A549 (cell line): ENCODE measurements around the gene MEA1. TPM values are rescaled to one million over a fixed set of nuclear protein-coding genes. Genes with fewer than 3 reads are reported as not detected.

Experiments used
- ATAC-seq, 2 experiments: fragments of 200-7000 bp in 1 of 2; fragments of >200 bp in 1 of 2; cut with Nextera tagmentation in 1 of 2; cut with Tn5 transposase in 1 of 2; 3 replicates each; pipeline versions ENCODE4 v1.8.0 to v1.9.1; 2018 to 2020; ENCODE audit warnings: mild to moderate bottlenecking in 1 of 2, moderate library complexity in 1 of 2
- CTCF ChIA-PET: fragments of 300-600 bp; sonication (Branson Sonifier 250); formaldehyde crosslinking; extraction: SDS; loops from one replicate; lab custom pipeline; 2021; ENCODE audit warnings: antibody characterized with exemption, inconsistent platforms; lab: Yijun Ruan, JAX
- POLR2A ChIA-PET: fragments of 350-600 bp; formaldehyde crosslinking; extraction: SDS; loops from one replicate; lab custom pipeline; 2021; ENCODE audit warnings: antibody characterized with exemption, inconsistent platforms; lab: Yijun Ruan, JAX
- DNase-seq, 2 experiments: peaks; one replicate each; pipeline versions ENCODE4 v3.0.0 to v3.0.0-alpha.2; 2011 to 2016; ENCODE audit warnings: low read depth in 1 of 2, low spot score in 1 of 2
- FAIRE-seq: peaks from 2 replicates; lab custom pipeline; 2011; peaks lifted over from hg19 to GRCh38; lab: Jason Lieb, UNC
- H3K27ac ChIP-seq, 2 experiments: fragments of >200 bp; sonication (Bioruptor Twin); formaldehyde crosslinking; 3 replicates each; pipeline ENCODE4 v1.5.1; 2016 to 2017
- H3K4me1 ChIP-seq: fragments of >200 bp; sonication (Bioruptor Twin); formaldehyde crosslinking; 3 replicates; pipeline ENCODE4 v1.6.1; 2016
- H3K4me2 ChIP-seq: fragments of >200 bp; sonication (Bioruptor Twin); formaldehyde crosslinking; 3 replicates; pipeline ENCODE4 v1.6.1; 2016
- H3K4me3 ChIP-seq: fragments of >200 bp; sonication (Bioruptor Twin); formaldehyde crosslinking; 3 replicates; pipeline ENCODE4 v1.5.1; 2016
- H3K9me3 ChIP-seq: fragments of >200 bp; sonication (Bioruptor Twin); formaldehyde crosslinking; 3 replicates; pipeline ENCODE4 v1.6.1; 2016
- BCL3 ChIP-seq: fragments of >200 bp; sonication (Bioruptor Twin); formaldehyde crosslinking; IDR thresholded peaks from 3 replicates; pipeline ENCODE4 v1.6.1; 2016
- CBX2 ChIP-seq: fragments of 200-600 bp; sonication (generic); IDR thresholded peaks from 2 replicates; pipeline ENCODE4 v1.6.1; 2016; ENCODE audit warnings: low read depth, mild to moderate bottlenecking, borderline replicate concordance
- CHD2 ChIP-seq: fragments of 150-350 bp; IDR thresholded peaks from 2 replicates; pipeline ENCODE4 v1.6.1; 2014; ENCODE audit warnings: low read length; ENCODE audit not compliant: partially characterized antibody
- CTCF ChIP-seq: fragments of >200 bp; sonication (Bioruptor Twin); formaldehyde crosslinking; IDR thresholded peaks from 3 replicates; pipeline ENCODE4 v1.5.1; 2016
- EHMT2 ChIP-seq: fragments of 200-600 bp; sonication (generic); IDR thresholded peaks from 2 replicates; pipeline ENCODE4 v1.6.1; 2016; ENCODE audit warnings: antibody characterized with exemption, low read depth, mild to moderate bottlenecking, moderate library complexity
- ELK1 ChIP-seq: fragments of 150-350 bp; IDR thresholded peaks from 2 replicates; pipeline ENCODE4 v1.6.1; 2014; ENCODE audit warnings: low read depth, mild to moderate bottlenecking, low read length
- FOSL2 ChIP-seq, 2 experiments: fragments of 450-650 bp in 1 of 2; fragments of >200 bp in 1 of 2; sonication (Bioruptor Twin) in 1 of 2; formaldehyde crosslinking; IDR thresholded peaks; 2 replicates each; pipeline versions ENCODE4 v1.5.0 to v1.6.1; 2016 to 2020; ENCODE audit warnings: mild to moderate bottlenecking in 1 of 2, moderate library complexity in 1 of 2
- FOXS1 ChIP-seq: fragments of 250-450 bp; sonication (Bioruptor Pico); IDR thresholded peaks from 2 replicates; pipeline ENCODE4 v1.5.0; 2020; ENCODE audit warnings: mild to moderate bottlenecking, moderate library complexity
- GATA3 ChIP-seq: IDR thresholded peaks from 2 replicates; pipeline ENCODE4 v1.6.1; 2012; ENCODE audit warnings: borderline replicate concordance
- HES2 ChIP-seq: fragments of >200 bp; sonication (Bioruptor Twin); formaldehyde crosslinking; IDR thresholded peaks from 2 replicates; pipeline ENCODE4 v1.6.1; 2016
- HOXA7 ChIP-seq: fragments of 250-450 bp; sonication (Bioruptor Pico); IDR thresholded peaks from 2 replicates; pipeline ENCODE4 v1.5.0; 2020; ENCODE audit warnings: mild to moderate bottlenecking, moderate library complexity
- JUN ChIP-seq, 2 experiments: fragments of >200 bp; sonication (Bioruptor Twin); formaldehyde crosslinking; IDR thresholded peaks; 2 replicates in 1 of 2; 3 replicates in 1 of 2; pipeline ENCODE4 v1.6.1; 2016 to 2017
- KDM1A ChIP-seq: fragments of 200-600 bp; sonication (generic); IDR thresholded peaks from 2 replicates; pipeline ENCODE4 v1.6.1; 2016; ENCODE audit warnings: low read depth, mild to moderate bottlenecking
- NFE2L2 ChIP-seq: fragments of 150-350 bp; conservative IDR thresholded peaks from 2 replicates; pipeline ENCODE4 v1.6.1; 2014; ENCODE audit warnings: low read length
- NPAS2 ChIP-seq: fragments of 250-450 bp; sonication (Bioruptor Pico); IDR thresholded peaks from 2 replicates; pipeline ENCODE4 v1.8.0; 2022; ENCODE audit warnings: mild to moderate bottlenecking, moderate library complexity, borderline replicate concordance
- NR3C1 ChIP-seq: fragments of >200 bp; sonication (Bioruptor Twin); formaldehyde crosslinking; IDR thresholded peaks from 3 replicates; pipeline ENCODE4 v1.6.1; 2017
- PBX3 ChIP-seq: IDR thresholded peaks from 2 replicates; pipeline ENCODE4 v1.6.1; 2012
- RCOR1 ChIP-seq: fragments of 150-350 bp; IDR thresholded peaks from 2 replicates; pipeline ENCODE4 v1.6.1; 2014; ENCODE audit warnings: antibody characterized with exemption, low read length, low read depth
- RNF2 ChIP-seq: fragments of 200-600 bp; sonication (generic); IDR thresholded peaks from 2 replicates; pipeline ENCODE4 v1.6.1; 2016; ENCODE audit warnings: low read depth, mild to moderate bottlenecking, antibody characterized with exemption, moderate library complexity, borderline replicate concordance
- SREBF2 ChIP-seq: fragments of 450-650 bp; IDR thresholded peaks from 2 replicates; pipeline ENCODE4 v1.6.1; 2014; ENCODE audit warnings: mild to moderate bottlenecking, moderate library complexity
- TFCP2L1 ChIP-seq: fragments of 250-450 bp; sonication (Bioruptor Pico); IDR thresholded peaks from 2 replicates; pipeline ENCODE4 v1.5.0; 2021; ENCODE audit warnings: mild to moderate bottlenecking
- TP53 ChIP-seq: fragments of 250-450 bp; sonication (Bioruptor Pico); IDR thresholded peaks from 2 replicates; pipeline ENCODE4 v1.5.0; 2021; ENCODE audit warnings: mild to moderate bottlenecking, moderate library complexity
- ZC3H11A ChIP-seq: fragments of 450-650 bp; IDR thresholded peaks from 2 replicates; pipeline ENCODE4 v1.6.1; 2014; ENCODE audit warnings: antibody characterized with exemption, mild to moderate bottlenecking
- ZFP36 ChIP-seq: fragments of 450-650 bp; IDR thresholded peaks from 2 replicates; pipeline ENCODE4 v1.6.1; 2014; ENCODE audit warnings: borderline replicate concordance; ENCODE audit not compliant: partially characterized antibody
- WGBS: methylation state at CpG from one replicate; pipeline ENCODE4 v1.1.6; 2017; ENCODE audit errors: missing lambda C conversion rate; 5-methylcytosine and 5-hydroxymethylcytosine counted together
- polyA plus RNA-seq, 4 experiments: library from polyadenylated mRNA; depleted of rRNA in 3 of 4; stranded (reverse); fragments of >200 nt; fragmentation: RNase III in 1 of 4; extraction: RNeasy Plus Mini Kit Qiagen cat#74134 plus additional on column Dnase treatment in 1 of 4; gene quantifications; 2 replicates in 3 of 4; 3 replicates in 1 of 4; pipeline ENCODE4 v1.2.3, GENCODE V29; 2011 to 2017

MEA1 gene
- polyA plus RNA-seq, 2 of the 4 experiments (the other 2 are of a cell fraction): 58.6 to 94.3 TPM

- WGBS: 98% methylated on average over 5 of the region's 5 CpGs
- no peak overlapping the region for H3K27ac ChIP-seq
- ChIA-PET POLR2A (no interaction called here), CTCF (interaction anchor here (0.6 kb wide), 1 partner anchor 43 kb away, joined by 5 read pairs; no protein-coding TSS in a partner anchor)
- H3K9me3 ChIP-seq: no peaks in the 10 kb centered on the region
- no peak overlapping the region for H3K4me2 ChIP-seq
- H3K4me1 ChIP-seq: 0 out of 3 replicates have a peak, but pooled peaks cover 8% of the 10 kb centered on the region
- ATAC-seq (no peak), FAIRE-seq (no peak), DNase-seq (no peak)
- no peak for TF ChIP-seq FOSL2 (IDR thresholded peaks at IDR 0.05)
- no peak for TF ChIP-seq FOSL2 (CRISPR knock-in tag; IDR thresholded peaks at IDR 0.05)
- no peak for TF ChIP-seq HES2
- TF ChIP-seq PBX3: no peak
- no peak for TF ChIP-seq TP53 (CRISPR knock-in tag)
- no peak for TF ChIP-seq CHD2
- no peak for TF ChIP-seq NPAS2 (CRISPR knock-in tag)
- TF ChIP-seq ZFP36: no peak
- no peak for TF ChIP-seq ELK1
- TF ChIP-seq HOXA7 (CRISPR knock-in tag): no peak
- no peak for TF ChIP-seq ZC3H11A
- TF ChIP-seq KDM1A: no peak
- TF ChIP-seq CBX2: no peak
- TF ChIP-seq JUN (IDR thresholded peaks at IDR 0.05): no peak
- TF ChIP-seq RNF2: no peak
- no peak for TF ChIP-seq TFCP2L1 (CRISPR knock-in tag)
- no peak for TF ChIP-seq RCOR1
- TF ChIP-seq NR3C1: no peak
- no peak for TF ChIP-seq NFE2L2
- no peak for TF ChIP-seq CTCF
- H3K4me3 ChIP-seq: no peak overlapping the region
Observed at GRCh38 chr6:42989923-42990322, 23.8 kb downstream of the MEA1 start.

GRCh38 chr6:42988486-42989020 is 25.2 kb downstream of the MEA1 start:
- DNase-seq (no peak), FAIRE-seq (no peak), ATAC-seq (no peak)
- Histone ChIP-seq H3K27ac (no peak overlapping the region), H3K4me2 (no peak overlapping the region), H3K4me3 (no peak overlapping the region), H3K9me3 (no peaks in the 10 kb centered on the region), H3K4me1 (0 out of 3 replicates have a peak, but pooled peaks cover 8% of the 10 kb centered on the region)
- CTCF ChIA-PET: interaction anchor here (0.9 to 1.3 kb wide), 2 partner anchors 15 to 66 kb away, joined by 3 to 5 read pairs; no protein-coding TSS in a partner anchor
- POLR2A ChIA-PET: no interaction called here
- TF ChIP-seq EHMT2 (no peak), GATA3 (no peak), BCL3 (no peak), RNF2 (no peak), ZC3H11A (no peak), FOXS1 (CRISPR knock-in tag) (no peak), JUN (IDR thresholded peaks at IDR 0.05) (no peak), SREBF2 (no peak)
- WGBS: 100% methylated on average over 1 of the region's 1 CpG
